Endodermal cell (in vitro differentiated cells): ENCODE data around the gene CEP112. TPM values are rescaled to one million over a fixed set of nuclear protein-coding genes. Genes with fewer than 3 reads are reported as not detected.

Source experiments
- DNase-seq: peaks from one replicate; pipeline ENCODE4 v3.0.0-alpha.2; 2017
- H3K27ac ChIP-seq: 2 replicates; pipeline ENCODE4 v1.5.1; 2013; ENCODE audit warnings: mild to moderate bottlenecking, low read depth, low read length, moderate library complexity
- H3K27me3 ChIP-seq: 2 replicates; pipeline ENCODE4 v1.6.1; 2013; ENCODE audit warnings: mild to moderate bottlenecking, low read length, moderate library complexity; ENCODE audit not compliant: insufficient read depth, control insufficient read depth, poor library complexity, severe bottlenecking
- H3K36me3 ChIP-seq: 2 replicates; pipeline ENCODE4 v1.7.0; 2013; ENCODE audit warnings: mild to moderate bottlenecking, low read length, moderate library complexity; ENCODE audit not compliant: control insufficient read depth, insufficient read depth
- H3K4me1 ChIP-seq: one replicate; pipeline ENCODE4 v1.7.0; 2013; ENCODE audit warnings: low read length; ENCODE audit not compliant: control insufficient read depth, insufficient read depth
- H3K4me3 ChIP-seq: 2 replicates; pipeline ENCODE4 v1.5.1; 2013; ENCODE audit warnings: mild to moderate bottlenecking, low read length, moderate library complexity
- H3K9ac ChIP-seq: 2 replicates; pipeline ENCODE4 v1.6.1; 2013; ENCODE audit warnings: mild to moderate bottlenecking, low read length, moderate library complexity; ENCODE audit not compliant: poor library complexity, severe bottlenecking; ENCODE audit errors: extremely low read depth
- H3K9me3 ChIP-seq: 2 replicates; pipeline ENCODE4 v1.6.1; 2013; ENCODE audit warnings: mild to moderate bottlenecking, low read length, moderate library complexity; ENCODE audit not compliant: control insufficient read depth
- H3K27ac Mint-ChIP-seq: 2 replicates; pipeline ENCODE4 v1.8.0; 2020; ENCODE audit warnings: mixed read lengths
- H3K27me3 Mint-ChIP-seq: 2 replicates; pipeline ENCODE4 v1.8.0; 2021; ENCODE audit warnings: mild to moderate bottlenecking, mixed read lengths; ENCODE audit not compliant: insufficient read depth
- H3K36me3 Mint-ChIP-seq: 2 replicates; pipeline ENCODE4 v1.8.0; 2020; ENCODE audit warnings: low read depth, mixed read lengths
- H3K4me1 Mint-ChIP-seq: 2 replicates; pipeline ENCODE4 v1.8.0; 2020; ENCODE audit warnings: mixed read lengths
- H3K4me3 Mint-ChIP-seq: 2 replicates; pipeline ENCODE4 v1.8.0; 2020; ENCODE audit warnings: mild to moderate bottlenecking, moderate library complexity, mixed read lengths
- H3K9me3 Mint-ChIP-seq: 2 replicates; pipeline ENCODE4 v1.8.0; 2020; ENCODE audit warnings: mild to moderate bottlenecking, mixed read lengths
- WGBS, 2 experiments: methylation state at CpG; one replicate each; pipeline versions ENCODE4 v1.1.5 to v1.1.7; 2013; ENCODE audit warnings: missing lambda C conversion rate in 2 of 2, mixed read lengths in 1 of 2; ENCODE audit not compliant: insufficient coverage in 1 of 2, insufficient read length in 1 of 2; 5-methylcytosine and 5-hydroxymethylcytosine counted together
- total RNA-seq, 2 donors: library from RNA; stranded (reverse); fragmentation: NEBNext Ultra II Directional in 1 of 2; extraction: Animal tissue kit (Norgen Biotek cat#: 25700) in 1 of 2; gene quantifications; 2 replicates in 1 of 2; 3 replicates in 1 of 2; pipeline ENCODE4 v1.2.1, GENCODE V29; 2021
- TF ChIP-seq, protein P1 (sequence below): fragments of 200-600 bp; sonication (generic); conservative IDR thresholded peaks from 2 replicates; pipeline ENCODE4 v1.5.0; 2021; ENCODE audit warnings: antibody characterized with exemption, mild to moderate bottlenecking

Gene CEP112
- total RNA-seq, 2 donors from 2014 or later, result 15.2 to 21.4 TPM

DNA sequence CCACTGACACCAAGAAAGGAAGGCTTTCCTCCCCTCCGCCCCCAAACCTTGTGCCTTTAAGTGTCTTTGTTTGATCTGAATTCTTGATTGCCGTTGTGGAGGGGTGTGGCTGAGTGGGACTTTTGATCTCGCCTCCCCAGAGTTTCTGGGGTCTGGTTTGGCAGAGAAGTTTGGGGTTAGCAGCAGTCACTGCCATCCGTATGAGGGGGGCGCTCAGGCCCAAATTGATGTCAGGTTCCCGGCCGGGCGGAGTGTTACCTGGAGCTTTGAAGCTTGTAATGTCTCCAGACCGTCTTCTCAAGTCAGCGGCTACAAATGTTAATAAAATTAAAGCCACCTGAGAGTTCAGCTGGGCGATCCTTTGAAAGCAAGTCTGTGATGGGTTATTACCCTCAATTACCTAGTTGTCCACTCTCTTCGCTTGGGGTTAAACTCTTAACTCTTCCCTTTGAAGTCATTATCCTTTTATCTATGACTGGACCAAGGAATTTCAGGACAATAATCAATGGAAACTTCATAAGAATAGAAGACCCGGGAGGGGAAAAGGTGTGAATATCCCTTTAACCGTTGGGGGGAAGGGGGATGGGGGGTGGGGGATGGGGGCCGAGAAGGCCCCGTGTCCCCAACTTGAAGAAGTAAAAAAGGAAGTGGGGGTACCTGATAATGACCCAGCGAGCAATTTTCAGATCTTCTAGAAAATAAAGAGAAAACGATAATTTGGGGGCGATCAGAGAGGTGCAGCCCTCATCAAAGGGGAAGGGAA, 598.7 kb downstream of the CEP112 start:
- WGBS, 2 experiments, result 23 to 42% methylated on average over 4 to 19 of the region's 19 CpGs
- H3K9me3 ChIP-seq, result no peaks in the 10 kb centered on the region
- Mint-ChIP-seq H3K27ac (peak overlapping the region; percentile 87), H3K27me3 (no peaks in the 10 kb centered on the region), H3K36me3 (no peaks in the 10 kb centered on the region), H3K4me3 (peak overlapping the region; percentile 52), H3K4me1 (peaks cover 39% of the 10 kb centered on the region), H3K9me3 (no peaks in the 10 kb centered on the region)
- TF ChIP-seq, protein P1, sequence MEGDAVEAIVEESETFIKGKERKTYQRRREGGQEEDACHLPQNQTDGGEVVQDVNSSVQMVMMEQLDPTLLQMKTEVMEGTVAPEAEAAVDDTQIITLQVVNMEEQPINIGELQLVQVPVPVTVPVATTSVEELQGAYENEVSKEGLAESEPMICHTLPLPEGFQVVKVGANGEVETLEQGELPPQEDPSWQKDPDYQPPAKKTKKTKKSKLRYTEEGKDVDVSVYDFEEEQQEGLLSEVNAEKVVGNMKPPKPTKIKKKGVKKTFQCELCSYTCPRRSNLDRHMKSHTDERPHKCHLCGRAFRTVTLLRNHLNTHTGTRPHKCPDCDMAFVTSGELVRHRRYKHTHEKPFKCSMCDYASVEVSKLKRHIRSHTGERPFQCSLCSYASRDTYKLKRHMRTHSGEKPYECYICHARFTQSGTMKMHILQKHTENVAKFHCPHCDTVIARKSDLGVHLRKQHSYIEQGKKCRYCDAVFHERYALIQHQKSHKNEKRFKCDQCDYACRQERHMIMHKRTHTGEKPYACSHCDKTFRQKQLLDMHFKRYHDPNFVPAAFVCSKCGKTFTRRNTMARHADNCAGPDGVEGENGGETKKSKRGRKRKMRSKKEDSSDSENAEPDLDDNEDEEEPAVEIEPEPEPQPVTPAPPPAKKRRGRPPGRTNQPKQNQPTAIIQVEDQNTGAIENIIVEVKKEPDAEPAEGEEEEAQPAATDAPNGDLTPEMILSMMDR, result no peak
- no peaks in the 10 kb centered on the region for H3K36me3 ChIP-seq
- H3K9ac ChIP-seq, result peak overlapping the region; percentile 23
- H3K4me3 ChIP-seq, result peak overlapping the region; percentile 70
- no peaks in the 10 kb centered on the region for H3K27me3 ChIP-seq
- H3K4me1 ChIP-seq, result peaks cover 23% of the 10 kb centered on the region
- peak; percentile 81 for DNase-seq
- no peak overlapping the region for H3K27ac ChIP-seq

- Histone ChIP-seq H3K4me1 (peaks cover 26% of the 10 kb centered on the region), H3K9ac (no peak overlapping the region), H3K9me3 (no peaks in the 10 kb centered on the region), H3K27ac (no peak overlapping the region), H3K27me3 (no peaks in the 10 kb centered on the region), H3K4me3 (peak overlapping the region; percentile 49), H3K36me3 (no peaks in the 10 kb centered on the region)
- H3K9me3 Mint-ChIP-seq, result no peaks in the 10 kb centered on the region
- H3K4me1 Mint-ChIP-seq, result peaks cover 46% of the 10 kb centered on the region
- peak; percentile 69 for DNase-seq
- peak overlapping the region; percentile 52 for H3K4me3 Mint-ChIP-seq
- H3K27ac Mint-ChIP-seq, result no peak overlapping the region
- H3K27me3 Mint-ChIP-seq, result no peaks in the 10 kb centered on the region
- 89 to 98% methylated on average over 5 to 7 of the region's 7 CpGs for WGBS, 2 experiments
- H3K36me3 Mint-ChIP-seq, result no peaks in the 10 kb centered on the region
- TF ChIP-seq, protein P1, result no peak
Observed at GRCh38 chr17:65592125-65592965, 599.6 kb downstream of the CEP112 start.

GRCh38 chr17:65589321-65589720, 602.6 kb downstream of the CEP112 start:
- no peaks in the 10 kb centered on the region for H3K36me3 ChIP-seq
- TF ChIP-seq, protein P1, result no peak
- DNase-seq, result no peak
- no peaks in the 10 kb centered on the region for H3K9me3 Mint-ChIP-seq
- no peak overlapping the region for H3K27ac ChIP-seq
- H3K9me3 ChIP-seq, result no peaks in the 10 kb centered on the region
- no peaks in the 10 kb centered on the region for H3K27me3 Mint-ChIP-seq
- H3K9ac ChIP-seq, result no peak overlapping the region
- peaks cover 48% of the 10 kb centered on the region for H3K4me1 Mint-ChIP-seq
- no peak overlapping the region for H3K27ac Mint-ChIP-seq
- no peak overlapping the region for H3K4me3 ChIP-seq
- 95 to 100% methylated on average over 2 to 5 of the region's 5 CpGs for WGBS, 2 experiments
- no peaks in the 10 kb centered on the region for H3K27me3 ChIP-seq
- H3K36me3 Mint-ChIP-seq, result no peaks in the 10 kb centered on the region
- H3K4me3 Mint-ChIP-seq, result no peak overlapping the region
- peaks cover 24% of the 10 kb centered on the region for H3K4me1 ChIP-seq
